HG03196 (cell line): ENCODE data around the gene GPR179.

Source experiments
- ATAC-seq: cut with Tn5 transposase; IDR thresholded peaks from one replicate; pipeline ENCODE4 v1.9.1; 2021; ENCODE audit not compliant: unreplicated experiment

GPR179 gene

DNA sequence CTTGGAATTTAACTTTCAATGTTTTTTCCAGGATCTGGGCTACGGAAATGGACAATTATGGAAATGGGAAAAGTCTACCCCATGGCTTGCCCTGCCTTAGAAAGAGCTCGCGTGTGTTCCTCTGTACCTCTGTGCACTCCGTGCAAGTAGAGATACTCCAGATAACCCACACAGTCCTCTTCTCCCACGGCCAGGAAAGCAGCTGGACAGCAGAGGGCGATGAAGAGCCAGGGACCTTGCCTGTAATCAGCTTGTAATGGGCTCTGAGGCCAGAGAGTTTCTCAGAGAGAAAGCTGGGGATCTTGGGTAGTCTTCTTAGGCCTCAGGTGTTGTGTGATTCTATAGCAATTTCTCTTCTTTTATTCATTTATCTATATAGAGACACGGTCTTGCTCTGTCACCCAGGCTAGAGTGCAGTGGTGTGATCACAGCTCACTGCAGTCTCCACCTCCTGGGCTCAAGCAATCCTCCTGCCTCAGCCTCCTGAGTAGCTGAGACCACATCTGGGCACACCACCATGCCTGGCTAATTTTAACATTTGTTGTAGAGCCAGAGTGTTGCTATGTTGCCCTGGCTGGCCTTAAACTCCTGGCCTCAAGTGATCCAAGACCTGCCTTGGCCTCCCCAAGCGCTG, 5.5 kb upstream of the GPR179 start:
- no peak for ATAC-seq

DNA sequence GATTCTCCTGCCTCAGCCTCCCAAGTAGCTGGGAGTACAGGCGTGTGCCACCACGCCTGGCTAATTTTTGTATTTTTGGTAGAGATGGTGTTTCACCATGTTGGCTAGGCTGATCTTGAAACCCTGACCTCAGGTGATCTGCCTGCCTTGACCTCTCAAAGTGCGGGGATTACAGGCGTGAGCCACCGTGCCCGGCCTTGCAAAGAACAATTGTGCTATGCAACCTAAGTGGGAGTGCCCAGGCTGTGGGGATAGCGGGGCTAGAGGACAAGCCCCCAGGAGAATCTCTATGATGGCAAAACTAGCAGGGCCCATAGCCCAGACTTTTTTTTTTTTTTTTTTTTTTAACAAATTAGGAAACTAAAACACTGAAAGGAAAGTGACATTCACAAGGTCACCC, 2.0 kb upstream of the GPR179 start:
- no peak for ATAC-seq

DNA sequence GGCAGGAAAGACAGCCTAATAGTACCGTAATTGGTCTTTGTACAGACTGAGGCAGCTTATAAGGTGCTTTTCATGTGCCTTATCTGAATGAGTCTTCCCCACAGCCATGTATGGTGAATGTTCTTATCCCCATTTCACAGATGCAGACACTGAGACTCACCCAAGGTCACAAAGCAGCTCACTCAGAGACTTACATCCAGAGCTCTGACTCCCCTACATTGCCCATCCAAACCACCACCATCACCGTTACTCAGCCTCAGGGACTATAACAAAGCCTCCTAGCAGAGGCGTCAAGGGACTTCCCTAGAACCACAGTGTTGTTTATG, 627 bp upstream of the GPR179 start:
- no peak for ATAC-seq

DNA sequence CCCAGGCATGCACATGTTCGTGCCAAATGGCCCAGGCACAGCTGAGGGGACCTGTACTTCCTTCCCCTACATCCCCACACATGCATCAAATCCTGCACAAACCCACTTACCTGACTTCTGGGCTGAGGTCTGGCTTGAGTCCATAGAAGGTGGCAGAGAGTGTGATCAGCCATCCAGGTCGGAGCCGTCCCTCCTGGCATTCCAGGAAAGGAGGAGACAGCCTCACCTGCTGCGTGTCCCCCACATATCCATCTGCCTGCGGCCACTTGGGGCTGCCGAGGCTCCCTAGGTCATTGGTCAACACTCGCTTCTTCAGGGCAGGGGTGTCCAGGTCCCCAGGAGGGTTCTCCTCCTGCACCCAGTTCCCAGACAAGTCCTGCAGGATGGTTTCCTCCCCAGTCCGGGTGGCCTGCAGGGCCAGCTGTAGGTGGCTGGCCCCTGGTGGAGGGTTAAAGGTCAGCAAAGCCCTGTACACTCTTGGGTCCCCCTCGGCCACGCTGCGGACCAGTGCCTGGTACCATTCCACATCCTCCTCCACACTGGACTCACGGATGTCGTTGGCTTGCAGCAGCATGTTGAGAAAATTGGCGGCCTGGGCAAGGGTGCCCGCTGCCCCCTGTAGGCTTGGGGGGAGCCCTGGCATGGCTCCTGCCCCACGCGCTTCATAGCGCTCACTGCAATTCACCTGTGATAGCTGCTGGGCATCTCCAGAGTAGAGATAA, 709 bp downstream of the GPR179 start:
- ATAC-seq, result no peak

DNA sequence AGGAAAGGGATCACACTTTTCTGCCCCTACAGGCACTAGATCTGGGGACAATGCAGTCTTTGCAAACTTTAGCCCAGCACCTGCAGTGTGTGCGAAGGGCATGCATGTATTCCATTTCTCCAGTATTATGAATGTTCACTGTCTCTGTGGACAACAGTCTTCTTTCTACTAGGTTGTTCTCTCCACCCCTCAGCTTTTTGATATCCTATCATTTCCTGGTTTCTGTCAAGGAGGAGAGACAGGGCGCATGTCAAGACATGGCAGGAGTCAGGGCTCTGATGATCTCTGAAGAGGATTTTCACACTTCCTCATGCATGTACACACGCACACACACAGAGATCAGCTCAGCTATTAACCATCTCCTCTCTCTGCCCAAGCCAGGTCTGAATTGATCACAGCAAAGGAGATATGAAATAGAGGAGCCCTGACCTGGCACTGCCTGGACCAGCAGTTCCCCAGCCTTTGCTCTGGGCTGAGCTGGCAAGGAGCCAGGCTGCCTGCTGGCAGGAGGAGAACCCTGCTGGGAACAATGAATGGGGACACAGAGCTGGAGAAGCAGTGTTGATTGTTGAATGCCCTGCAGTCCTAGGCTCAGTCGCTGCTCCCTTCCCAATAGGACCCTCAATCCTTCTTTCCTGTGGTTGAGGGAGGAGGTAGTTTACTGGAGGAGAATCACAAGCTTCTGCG, 2.6 kb downstream of the GPR179 start:
- no peak for ATAC-seq

DNA sequence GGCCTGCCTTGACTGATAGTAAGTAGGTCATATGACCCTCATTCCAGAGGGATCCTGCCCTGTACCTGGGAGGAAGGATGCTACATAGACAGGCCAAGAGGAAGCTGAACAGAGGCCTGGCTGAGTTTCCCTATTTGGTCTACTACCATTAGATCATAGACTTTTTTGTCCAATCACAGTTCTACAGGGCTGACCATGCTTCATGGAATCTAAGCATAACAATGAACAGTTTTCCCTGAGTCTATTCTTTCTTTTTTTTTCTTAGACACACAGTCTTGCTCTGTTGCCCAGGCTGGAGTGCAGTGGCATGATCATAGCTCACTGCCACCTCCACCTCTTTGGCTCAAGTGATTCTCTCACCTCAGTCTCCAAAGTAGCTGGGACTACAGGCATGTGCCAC, 3.9 kb downstream of the GPR179 start:
- no peak for ATAC-seq

DNA sequence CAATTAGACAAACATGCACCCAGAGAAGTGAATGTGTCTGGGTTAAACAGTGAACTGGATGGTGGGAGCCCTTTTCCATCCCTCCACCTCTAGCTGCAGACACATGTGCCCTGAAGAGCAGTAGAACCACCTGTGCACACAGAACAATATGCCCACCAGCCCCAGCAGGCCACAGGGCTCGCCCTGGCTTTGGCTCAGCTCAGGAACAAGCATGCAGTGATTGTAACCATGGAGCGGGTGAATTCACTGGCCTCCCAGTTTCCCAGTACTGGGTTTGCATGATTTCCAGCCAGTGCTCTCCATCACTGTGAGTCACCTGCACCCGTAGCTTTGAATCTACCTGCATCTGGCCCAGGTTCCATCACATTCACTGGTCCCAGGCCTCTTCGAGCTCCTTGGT, 5.2 kb downstream of the GPR179 start:
- no peak for ATAC-seq

DNA sequence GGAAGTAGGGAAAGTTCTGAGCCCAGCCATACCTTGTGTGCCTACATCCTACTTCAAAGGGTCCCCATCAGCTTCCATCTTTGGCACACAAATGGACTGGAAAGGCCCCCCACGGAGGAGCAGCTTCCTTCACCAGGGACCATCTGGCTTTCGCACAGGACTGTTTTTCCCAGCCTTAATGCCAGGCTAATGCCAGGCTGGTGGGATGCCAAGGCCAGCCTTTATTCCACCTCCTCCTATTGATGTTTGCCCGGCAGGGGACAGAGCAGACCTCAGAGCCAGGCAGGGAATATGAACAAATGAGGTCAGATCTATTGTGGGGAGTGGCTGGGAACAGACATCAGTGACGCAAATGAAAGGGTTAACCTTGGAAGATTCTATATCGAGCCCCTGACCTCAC, 5.7 kb downstream of the GPR179 start:
- ATAC-seq, result no peak

DNA sequence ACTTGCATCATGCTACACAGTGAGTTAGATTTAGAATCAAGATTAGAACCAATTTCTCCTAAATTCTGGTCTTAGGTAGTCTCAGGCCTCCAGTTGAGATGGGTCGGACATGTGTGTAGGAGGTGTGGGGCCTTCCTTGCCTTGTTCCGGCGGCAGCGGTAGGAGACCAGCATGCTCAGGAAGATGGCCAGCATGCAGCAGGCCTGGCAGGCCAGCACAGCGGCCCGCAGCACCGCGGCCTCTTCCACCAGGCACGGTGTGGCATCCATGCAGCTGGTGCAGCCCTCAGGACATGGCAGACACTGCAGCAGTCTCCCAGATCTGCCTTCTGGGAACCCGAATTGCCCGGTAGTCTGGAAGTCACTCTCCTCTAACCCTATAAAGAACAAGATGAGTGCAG, 6.9 kb downstream of the GPR179 start:
- no peak for ATAC-seq

DNA sequence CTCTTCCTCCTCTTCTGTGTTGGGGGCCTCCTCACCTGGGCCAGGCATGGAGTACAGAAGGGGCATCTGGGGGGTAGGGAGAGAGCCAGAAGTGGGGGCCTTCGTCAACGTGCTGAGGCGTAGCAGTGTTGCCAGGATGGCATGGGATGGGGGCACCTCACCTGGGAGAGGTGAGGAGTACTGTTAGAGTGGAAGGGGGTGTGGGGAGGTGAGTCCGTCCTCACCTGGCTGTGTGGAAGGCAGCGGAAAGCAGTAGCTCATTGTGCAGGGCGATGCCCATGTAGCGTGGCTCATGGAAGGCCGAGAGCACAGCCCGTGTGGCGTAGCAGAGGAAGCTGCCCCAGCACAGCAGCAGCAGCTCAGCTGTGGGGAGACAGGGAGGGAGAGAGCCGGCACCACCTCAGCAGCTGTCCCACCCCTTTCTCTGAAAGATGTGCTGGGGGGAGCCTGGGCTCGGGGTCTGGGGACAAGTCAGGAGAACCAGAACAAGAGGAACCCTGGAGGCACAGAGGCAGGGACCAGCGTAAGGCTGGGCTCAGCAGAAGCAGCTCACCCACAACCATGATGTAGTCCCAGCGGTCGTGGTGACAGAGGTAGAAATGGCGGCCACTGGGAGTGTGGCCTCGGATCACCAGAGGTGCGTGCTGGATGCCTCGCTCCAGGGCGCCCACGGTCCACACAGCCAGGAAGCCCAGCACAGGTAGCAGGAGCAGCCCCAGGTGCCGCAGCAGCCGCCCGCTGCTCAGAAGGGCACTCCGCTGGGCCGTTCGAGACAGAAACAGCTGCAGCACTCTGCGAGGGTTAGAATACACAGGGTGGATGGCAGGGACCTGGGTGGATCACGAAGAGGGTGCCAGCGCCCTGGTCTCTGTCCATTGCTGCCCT, 9.0 kb downstream of the GPR179 start:
- no peak for ATAC-seq

DNA sequence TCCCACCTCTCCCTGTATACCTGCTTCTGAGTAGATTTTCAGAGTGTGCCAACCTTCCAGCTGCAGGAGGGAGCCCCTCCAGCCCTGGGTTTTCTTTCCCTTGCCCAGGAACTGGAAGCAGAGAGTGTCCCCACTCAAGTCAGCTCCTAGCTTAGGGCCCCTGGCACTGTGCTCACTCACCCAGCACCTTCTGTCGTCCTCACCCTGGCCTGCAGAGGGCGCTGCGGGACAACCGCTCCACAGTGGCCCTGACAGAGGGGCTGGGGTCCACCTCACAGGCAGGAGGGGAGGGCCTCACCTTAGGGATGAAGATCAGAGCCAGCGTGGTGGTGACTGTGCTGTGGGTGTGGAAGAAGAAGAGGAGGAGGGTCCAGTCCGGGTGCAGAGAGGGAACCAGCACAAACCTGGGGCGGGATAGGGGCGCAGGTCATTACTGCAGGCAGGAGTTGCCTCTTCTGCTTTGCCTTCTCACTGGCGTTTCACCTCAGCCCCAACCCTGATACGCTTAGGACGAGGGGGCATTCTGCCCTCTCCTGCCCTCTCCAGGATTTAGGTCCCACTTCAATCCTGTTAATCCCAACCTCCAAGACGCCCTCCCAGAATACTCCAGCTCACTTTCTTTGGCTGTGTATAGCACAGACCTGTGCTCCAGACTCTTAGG, 10.0 kb downstream of the GPR179 start:
- ATAC-seq, result no peak

DNA sequence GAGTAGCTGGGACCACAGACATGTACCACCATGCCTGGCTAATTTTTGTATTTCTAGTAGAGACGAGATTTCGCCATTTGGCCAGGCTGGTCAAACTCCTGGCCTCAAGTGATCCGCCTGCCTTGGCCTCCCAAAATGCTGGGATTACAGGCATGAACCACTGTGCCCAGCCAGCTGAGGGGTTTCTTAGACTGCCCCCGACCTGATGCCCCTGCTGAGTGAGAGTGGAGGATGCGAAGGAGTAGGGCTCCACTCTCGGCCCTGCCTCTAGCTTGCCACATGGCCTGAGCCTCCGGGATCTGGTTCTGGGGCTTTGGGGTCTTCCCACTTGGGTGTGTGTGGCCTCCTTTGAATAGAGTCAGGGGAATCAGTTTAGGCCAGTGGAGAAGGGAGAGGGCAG, 11.0 kb downstream of the GPR179 start:
- no peak for ATAC-seq

DNA sequence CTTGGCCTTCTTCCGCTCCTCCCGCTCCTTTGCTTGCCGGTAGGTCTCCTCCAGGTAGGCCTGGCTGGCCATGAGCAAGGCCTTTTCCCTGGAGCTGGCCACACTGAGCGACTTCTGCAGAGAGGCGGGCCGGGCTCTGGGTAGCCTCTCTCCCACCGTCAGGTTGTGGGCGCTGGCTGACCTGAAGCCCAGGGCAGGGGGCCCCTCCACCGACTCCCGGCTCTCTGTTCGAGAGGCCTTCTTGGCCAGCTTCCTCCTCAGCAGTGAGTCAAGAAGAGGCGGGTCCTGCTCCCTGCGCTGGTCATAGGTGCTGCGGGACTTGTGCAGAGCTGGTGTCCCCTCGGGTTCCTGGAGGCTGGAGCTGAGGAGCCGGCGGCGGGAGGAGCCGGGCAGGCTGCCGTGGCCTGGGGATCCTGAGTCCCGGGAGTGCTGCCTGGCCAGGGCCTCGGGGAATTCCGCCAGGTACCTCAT, 12.8 kb downstream of the GPR179 start:
- ATAC-seq, result no peak

DNA sequence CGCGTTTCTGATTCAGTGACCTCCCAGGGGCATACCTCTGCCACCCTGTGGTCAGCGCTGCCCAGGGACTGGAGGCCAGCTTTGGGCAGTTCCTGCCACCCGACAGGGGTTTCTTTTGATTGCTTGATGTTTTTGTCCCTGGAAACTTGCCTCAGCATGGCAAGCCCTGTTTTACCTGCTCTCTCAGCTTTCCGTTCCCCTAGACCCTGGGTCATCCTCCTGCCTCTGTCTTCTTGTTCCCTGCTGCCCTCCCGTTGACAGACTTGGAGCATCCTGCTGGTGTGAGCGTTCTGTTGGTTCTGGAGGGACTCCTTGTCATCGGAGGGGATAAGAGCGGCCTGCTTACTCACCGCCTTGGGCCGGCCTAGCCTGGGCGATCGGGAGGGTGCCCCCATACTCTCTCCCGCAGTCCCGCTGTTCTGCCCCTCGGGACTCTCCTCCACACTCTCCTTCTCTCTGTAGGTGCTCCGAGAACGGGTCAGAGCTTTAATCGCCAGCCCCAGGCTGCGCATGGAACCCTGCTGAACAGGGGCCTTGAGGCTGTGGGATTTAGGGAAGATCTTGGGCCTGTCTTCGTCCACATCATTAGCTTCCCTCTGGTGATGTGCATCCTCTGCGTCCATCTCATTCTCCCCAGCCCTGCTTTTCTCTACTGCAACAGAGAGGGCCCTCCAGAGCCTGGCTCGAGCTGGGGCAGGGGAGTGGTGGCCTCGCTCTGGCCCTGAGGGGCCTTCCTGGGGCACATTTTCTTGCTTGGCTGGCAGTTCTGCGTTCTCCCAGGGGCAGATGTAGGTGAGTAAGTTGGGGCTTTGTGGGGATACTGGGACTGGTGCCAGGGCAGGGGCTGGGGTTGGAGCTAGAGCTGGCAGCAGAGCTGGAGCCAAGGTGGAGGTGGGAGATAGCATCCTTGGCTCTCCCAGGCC, 13.7 kb downstream of the GPR179 start:
- no peak for ATAC-seq

DNA sequence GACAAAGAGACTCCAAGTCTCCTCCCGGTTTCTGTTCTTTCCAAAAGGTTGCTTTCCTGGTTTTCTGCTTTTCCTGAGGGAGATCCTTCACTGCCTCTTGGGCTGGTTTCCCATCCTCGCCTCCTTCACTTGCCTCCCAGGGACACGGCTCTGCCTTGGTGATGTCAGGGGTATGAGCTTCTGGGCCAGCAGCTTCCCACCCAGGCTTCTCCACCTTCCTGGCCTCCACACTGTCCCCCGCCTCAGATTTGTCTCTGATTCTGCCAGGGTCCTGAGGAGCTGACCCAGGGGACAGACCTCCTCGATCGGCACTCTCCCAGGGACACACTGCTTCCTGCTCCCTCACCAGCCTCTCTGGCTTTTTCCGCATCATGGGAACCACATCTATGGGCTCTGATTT, 14.5 kb downstream of the GPR179 start:
- ATAC-seq, result no peak

DNA sequence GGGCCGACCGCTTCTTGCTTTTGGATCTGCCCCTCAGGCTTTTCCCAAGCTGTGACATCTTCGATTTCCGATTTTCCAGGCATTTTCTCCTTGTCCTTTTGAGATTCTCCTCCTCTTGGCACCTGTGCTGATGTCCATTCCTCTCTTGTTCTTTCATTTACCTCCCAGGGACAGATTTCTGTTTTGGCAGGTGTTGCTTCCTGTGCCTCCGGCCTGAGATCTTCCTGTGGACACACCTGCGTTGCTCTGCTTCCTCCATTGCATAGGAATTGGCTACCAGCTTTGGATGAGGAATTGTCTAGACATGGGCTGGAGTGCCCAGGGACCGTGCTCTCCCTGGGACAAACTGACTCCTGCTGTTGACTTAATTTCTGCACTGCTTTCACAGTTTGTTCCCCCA, 15.1 kb downstream of the GPR179 start:
- ATAC-seq, result no peak

DNA sequence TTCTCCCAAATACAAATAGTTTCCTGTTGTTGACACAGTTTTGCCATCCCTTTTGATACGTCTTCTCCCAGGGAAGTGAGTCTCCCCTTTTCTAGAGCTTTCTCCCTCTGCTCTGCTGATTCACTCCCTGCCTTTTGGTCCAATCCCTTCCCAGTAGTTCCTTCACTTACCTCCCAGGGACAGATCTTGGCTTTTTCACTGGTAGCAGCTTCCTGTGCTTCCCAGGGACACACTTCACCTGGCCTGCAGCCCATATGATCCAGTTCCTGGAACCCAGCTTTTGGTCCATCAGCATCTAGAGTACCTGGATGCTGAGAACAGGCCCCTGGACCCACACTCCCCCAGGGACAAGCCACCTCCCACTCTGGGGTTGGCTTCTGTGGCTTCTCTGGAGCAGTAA, 15.8 kb downstream of the GPR179 start:
- ATAC-seq, result no peak

DNA sequence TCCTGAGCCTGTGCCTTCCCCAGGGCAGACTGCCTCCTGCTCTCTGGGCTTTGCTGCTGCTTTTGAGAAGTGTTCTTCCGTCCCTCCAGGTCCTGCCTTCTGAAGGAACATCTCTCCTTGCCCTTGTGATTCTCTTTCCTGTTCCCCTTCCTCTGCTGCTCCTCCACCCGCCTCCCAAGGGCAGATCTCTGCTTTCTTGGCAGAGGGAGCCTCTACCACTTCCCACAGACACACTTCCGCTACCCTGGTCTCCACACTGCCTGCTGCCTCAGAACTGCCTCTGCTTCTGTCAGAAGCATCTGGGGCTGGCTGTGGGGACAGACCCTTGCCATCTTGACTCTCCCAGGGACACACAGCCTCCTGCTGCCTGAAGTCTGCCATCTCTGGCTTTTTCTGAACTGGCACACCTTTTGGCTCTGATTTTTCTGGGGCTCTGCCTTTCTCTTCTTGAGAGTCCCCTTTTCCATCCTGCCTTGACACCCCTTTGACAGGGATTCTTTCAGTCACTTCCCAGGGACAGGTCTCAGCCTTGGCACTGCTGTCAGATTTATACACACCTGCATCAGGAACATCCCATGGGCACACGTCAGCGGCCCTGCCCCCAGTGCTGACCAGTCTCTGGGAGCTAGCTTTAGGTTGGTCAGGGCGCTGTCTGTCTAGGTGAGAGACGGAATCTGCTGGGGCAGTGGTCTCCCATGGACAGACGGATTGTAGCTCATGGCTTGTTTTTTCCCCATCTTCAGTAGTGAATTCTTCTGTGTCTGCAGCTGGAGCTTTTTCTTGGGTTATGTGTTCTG, 16.6 kb downstream of the GPR179 start:
- ATAC-seq, result no peak

DNA sequence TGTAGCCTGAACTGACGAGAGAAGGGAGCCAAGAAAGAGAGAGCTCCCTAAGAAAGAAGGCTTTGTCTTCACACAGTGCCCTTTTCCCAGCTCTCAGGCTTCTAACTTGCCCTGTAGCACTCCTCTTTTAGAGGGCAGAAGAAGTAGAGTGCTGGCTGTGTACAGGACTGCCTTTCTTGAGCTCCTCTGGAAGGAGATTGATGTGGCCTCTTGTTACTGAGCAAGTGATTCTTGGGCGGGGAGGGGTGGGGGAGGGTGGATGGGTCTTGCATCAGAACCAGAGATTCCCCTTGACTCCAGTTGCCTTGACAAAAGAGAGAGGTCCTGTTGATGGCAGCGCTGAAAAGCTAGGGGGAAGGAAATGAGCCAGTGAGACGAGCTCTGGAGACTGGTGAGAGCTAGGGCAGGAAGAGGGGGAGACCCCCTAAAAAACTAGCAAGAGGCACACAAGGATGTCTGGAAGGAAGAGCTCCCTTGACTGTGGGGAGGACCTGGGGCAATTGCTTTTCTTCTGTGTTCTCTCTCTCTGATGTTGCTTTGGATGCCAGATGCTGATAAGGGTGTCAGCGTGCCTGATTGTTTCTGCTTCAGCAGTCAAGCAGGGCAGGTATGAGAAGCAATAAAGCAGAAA, 18.4 kb downstream of the GPR179 start:
- no peak for ATAC-seq
